GM18520 (cell line): ENCODE data around the gene NUTM2G.
"Not testable (repeated sequence)": the region's sequence is repeated elsewhere in the genome, so short reads cannot be mapped to it uniquely, and the experiment has no call there.

Experiments
- ATAC-seq: cut with Tn5 transposase; IDR thresholded peaks from one replicate; pipeline ENCODE4 v1.9.1; 2021; ENCODE audit not compliant: unreplicated experiment

NUTM2G gene

GRCh38 chr9:96942181-96942580 lies 13.5 kb downstream of the NUTM2G start:
- not testable (repeated sequence) for ATAC-seq

GRCh38 chr9:96949346-96949745 lies 20.7 kb downstream of the NUTM2G start:
- not testable (repeated sequence) for ATAC-seq

GRCh38 chr9:96950539-96950938 lies 21.9 kb downstream of the NUTM2G start:
- ATAC-seq: not testable (repeated sequence)

- not testable (repeated sequence) for ATAC-seq
Observed at GRCh38 chr9:96967591-96967990, 38.9 kb downstream of the NUTM2G start.

- not testable (repeated sequence) for ATAC-seq
Observed at GRCh38 chr9:96972552-96972951, 43.9 kb downstream of the NUTM2G start.

- not testable (repeated sequence) for ATAC-seq
Observed at GRCh38 chr9:96974037-96974436, 45.4 kb downstream of the NUTM2G start.

- not testable (repeated sequence) for ATAC-seq
Observed at GRCh38 chr9:96983496-96984122, 55.0 kb downstream of the NUTM2G start.

GRCh38 chr9:96984139-96984538 lies 55.5 kb downstream of the NUTM2G start:
- not testable (repeated sequence) for ATAC-seq

GRCh38 chr9:96984887-96985286 lies 56.2 kb downstream of the NUTM2G start:
- not testable (repeated sequence) for ATAC-seq
